Stimulated activated naive CD8-positive, alpha-beta T cell treated with anti-CD3 and anti-CD28 coated beads, Interleukin-15, amount 100 ng/mL, for 72 hours (primary cell): ENCODE measurements around the gene RETREG1.

Experiments used
- ATAC-seq: fragments of 150-1000 bp; cut with Tn5 transposase; 2 replicates; pipeline ENCODE4 v1.10.0; 2021; ENCODE audit warnings: mild to moderate bottlenecking, moderate library complexity
- DNase-seq, 2 donors: peaks; one replicate each; pipeline ENCODE4 v3.0.0; 2021 to 2022
- H3K27ac Mint-ChIP-seq, 2 donors: one replicate each; pipeline ENCODE4 v1.8.0; 2022; ENCODE audit warnings: mild to moderate bottlenecking in 2 of 2, mixed read lengths in 2 of 2, moderate library complexity in 2 of 2
- H3K27me3 Mint-ChIP-seq: one replicate; pipeline ENCODE4 v1.8.0; 2022; ENCODE audit warnings: mixed read lengths
- H3K4me1 Mint-ChIP-seq: one replicate; pipeline ENCODE4 v1.8.0; 2022; ENCODE audit warnings: mild to moderate bottlenecking, mixed read lengths
- H3K4me3 Mint-ChIP-seq, 2 donors: one replicate each; pipeline ENCODE4 v1.8.0; 2022; ENCODE audit warnings: mild to moderate bottlenecking in 2 of 2, mixed read lengths in 2 of 2, moderate library complexity in 1 of 2
- H3K9me3 Mint-ChIP-seq, 2 donors: one replicate each; pipeline ENCODE4 v1.8.0; 2022; ENCODE audit warnings: mixed read lengths in 2 of 2

The RETREG1 gene

DNA sequence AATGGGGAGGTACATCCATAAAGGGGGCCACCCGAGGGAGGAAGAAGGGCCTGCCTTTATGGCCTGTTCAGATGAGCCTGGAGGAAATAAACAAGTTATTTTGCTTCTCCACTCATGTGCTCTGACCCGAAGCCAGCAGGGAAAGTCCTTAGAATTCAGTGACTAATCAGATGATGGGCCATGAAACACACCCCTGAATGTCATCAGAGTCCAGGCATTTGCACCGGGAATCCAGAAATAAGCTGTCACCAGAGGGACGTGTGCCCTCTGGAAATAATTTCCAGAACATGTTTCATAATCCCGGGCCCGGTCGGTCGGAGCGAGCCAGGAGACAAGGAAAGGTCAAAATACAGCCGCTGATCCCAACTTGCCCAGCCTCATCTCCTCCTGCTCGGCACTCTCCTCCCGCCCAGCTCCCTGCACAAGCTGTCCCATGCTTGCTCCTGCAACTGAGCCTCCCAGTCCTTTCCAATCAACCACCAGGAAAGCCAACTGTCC lies 77.6 kb downstream of the RETREG1 start:
- Mint-ChIP-seq H3K4me1 (peaks cover 63% of the 10 kb centered on the region), H3K27ac (peak overlapping the region in 1 of 2 donors; percentile 19)

DNA sequence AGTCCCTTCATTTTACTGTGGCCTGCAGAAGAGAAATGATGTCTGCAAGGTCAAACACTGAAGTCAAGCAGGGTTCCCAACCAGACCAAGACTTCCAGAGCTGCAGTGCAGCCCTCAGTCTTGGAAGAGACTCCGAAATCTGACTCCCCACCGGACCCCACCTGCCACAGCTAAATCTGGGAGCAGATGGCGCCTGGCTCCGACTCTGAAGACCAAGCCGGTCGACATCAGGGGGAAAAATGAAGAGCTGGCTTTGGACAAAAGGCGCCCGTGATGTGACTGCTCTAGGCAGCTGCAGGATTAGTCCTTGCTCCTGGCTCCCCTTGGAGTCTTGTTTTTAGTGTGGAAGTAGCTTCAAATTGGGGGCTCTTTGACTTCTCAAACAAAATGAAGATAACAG lies 78.8 kb downstream of the RETREG1 start:
- Mint-ChIP-seq H3K4me1 (peaks cover 65% of the 10 kb centered on the region), H3K27me3 (no peaks in the 10 kb centered on the region), H3K27ac (no peak overlapping the region), H3K9me3 (no peaks in the 10 kb centered on the region), H3K4me3 (no peak overlapping the region)
- DNase-seq (no peak), ATAC-seq (no peak)

More for the DNA sequence above, 77.6 kb downstream of the RETREG1 start:
- no peak for DNase-seq
- H3K27me3 Mint-ChIP-seq = no peaks in the 10 kb centered on the region
- H3K4me3 Mint-ChIP-seq = no peak overlapping the region
- no peak for ATAC-seq
- no peaks in the 10 kb centered on the region for H3K9me3 Mint-ChIP-seq

DNA sequence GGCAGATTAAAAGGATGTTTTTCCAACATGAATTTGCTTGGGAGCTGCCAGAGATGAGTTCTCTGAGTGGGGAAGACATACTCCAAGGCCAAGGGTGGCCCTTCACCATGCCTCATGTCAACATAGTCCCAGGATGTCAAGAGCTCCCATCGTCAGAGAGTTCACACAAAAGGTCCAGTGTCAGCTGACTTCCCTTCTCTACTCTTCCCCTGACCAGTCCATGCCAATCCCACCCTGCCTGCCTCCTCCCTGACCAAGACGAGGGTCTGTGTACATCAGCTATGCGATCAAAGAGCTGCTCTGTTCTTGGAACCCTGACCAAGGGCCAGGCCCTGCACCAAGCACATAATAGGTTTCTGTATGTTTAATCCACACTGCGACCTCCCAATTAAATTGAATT lies 80.0 kb downstream of the RETREG1 start:
- Mint-ChIP-seq H3K4me1 (peaks cover 57% of the 10 kb centered on the region), H3K27ac (no peak overlapping the region), H3K27me3 (no peaks in the 10 kb centered on the region), H3K4me3 (no peak overlapping the region), H3K9me3 (no peaks in the 10 kb centered on the region)
- DNase-seq = no peak
- no peak for ATAC-seq

DNA sequence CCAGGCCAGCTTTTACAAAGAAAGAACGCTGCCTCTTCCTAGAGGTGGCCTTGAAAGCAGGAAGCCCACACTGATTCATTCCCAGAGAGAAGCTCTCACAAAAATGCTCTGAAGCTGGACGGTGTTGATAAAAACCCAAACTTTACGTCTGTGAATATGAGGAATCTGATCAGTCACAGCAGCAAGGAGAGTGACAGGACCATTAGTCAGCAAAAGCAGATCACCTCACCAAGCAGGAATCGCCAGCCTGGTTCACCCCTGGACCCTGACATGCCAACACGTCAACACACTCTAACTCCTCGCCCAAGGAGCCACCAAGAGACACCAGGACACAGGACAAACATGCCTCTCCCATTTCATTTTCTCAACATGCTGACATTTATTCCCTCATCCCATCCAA lies 80.6 kb downstream of the RETREG1 start:
- Mint-ChIP-seq H3K4me3 (no peak overlapping the region), H3K27ac (no peak overlapping the region), H3K4me1 (peaks cover 54% of the 10 kb centered on the region), H3K27me3 (no peaks in the 10 kb centered on the region), H3K9me3 (no peaks in the 10 kb centered on the region)
- DNase-seq (no peak), ATAC-seq (no peak)

DNA sequence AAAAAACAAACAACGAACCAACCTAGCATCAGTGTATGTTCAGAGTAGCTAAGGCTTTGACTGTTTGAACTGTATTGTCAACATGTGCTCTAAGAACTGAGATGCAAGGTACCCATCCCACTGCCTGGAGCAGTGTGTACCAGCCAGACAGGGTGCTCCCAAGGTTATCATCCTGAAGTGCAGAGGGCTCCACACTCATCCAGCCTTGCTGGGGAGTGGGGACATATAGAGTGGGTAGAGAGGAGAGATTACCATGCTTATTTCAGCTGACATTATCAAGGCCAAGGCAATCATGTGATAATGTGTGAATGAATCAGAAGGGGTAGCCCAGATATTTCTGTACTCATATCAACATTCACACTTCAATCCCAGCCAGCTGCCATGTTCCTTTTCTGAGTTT lies 82.5 kb downstream of the RETREG1 start:
- peaks cover 44% of the 10 kb centered on the region for H3K4me1 Mint-ChIP-seq

DNA sequence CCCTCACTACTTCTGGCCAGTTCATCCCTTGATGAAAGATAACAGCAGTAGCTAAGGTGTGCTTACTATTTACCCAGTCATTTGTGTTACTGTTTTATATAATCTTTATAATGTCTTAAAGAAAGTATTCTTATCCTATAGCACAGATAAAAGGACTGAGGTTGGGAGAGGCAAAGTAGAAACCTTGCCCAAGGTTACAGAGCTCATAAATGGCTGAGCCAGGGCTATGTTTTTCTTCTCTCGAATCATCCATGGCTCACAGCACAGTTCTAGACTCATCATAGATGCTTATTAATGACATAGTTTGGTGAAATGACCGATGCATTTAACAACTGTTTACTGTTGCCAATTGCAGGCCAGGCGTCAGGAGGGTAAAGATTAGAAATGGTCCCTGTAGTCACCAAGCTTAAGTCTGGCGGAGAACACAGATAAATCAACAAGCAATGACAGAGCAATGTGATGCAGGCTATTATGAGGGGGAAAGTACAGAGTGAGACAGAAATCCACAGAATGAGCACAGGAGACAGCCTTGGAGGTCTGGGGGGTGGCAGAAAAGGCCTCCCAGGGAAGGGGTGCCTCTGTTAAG lies 85.6 kb downstream of the RETREG1 start:
- H3K27me3 Mint-ChIP-seq = no peaks in the 10 kb centered on the region

More for the DNA sequence above, 82.5 kb downstream of the RETREG1 start:
- Mint-ChIP-seq H3K9me3 (no peaks in the 10 kb centered on the region), H3K27ac (no peak overlapping the region), H3K4me3 (no peak overlapping the region), H3K27me3 (no peaks in the 10 kb centered on the region)
- DNase-seq (no peak), ATAC-seq (no peak)

DNA sequence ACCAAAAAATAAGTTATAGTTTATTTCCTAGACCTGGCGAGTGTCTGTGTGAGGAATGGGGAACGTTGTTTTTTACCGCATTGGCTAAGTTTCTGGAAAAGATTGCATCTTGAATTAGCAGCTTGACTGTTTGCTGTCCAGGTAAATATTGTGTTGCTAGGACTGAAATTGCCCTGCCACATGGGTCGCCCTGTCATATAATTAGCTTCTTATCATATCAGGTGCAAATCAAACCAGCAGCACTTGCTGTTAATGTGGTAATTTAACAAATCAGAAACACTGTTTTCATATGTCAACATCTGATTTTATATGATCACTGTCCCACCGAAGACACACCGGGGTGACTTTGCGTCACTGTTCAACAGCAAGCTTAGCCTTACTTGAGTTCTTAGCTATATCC lies 87.5 kb downstream of the RETREG1 start:
- no peak for DNase-seq
- no peaks in the 10 kb centered on the region for H3K27me3 Mint-ChIP-seq
- no peak overlapping the region for H3K27ac Mint-ChIP-seq
- H3K4me1 Mint-ChIP-seq = peaks cover 24% of the 10 kb centered on the region
- no peak for ATAC-seq
- no peak overlapping the region for H3K4me3 Mint-ChIP-seq
- H3K9me3 Mint-ChIP-seq = no peaks in the 10 kb centered on the region

More for the DNA sequence above, 85.6 kb downstream of the RETREG1 start:
- no peaks in the 10 kb centered on the region for H3K9me3 Mint-ChIP-seq
- H3K27ac Mint-ChIP-seq = no peak overlapping the region
- ATAC-seq (no peak), DNase-seq (no peak)
- no peak overlapping the region for H3K4me3 Mint-ChIP-seq
- peaks cover 21% of the 10 kb centered on the region for H3K4me1 Mint-ChIP-seq

DNA sequence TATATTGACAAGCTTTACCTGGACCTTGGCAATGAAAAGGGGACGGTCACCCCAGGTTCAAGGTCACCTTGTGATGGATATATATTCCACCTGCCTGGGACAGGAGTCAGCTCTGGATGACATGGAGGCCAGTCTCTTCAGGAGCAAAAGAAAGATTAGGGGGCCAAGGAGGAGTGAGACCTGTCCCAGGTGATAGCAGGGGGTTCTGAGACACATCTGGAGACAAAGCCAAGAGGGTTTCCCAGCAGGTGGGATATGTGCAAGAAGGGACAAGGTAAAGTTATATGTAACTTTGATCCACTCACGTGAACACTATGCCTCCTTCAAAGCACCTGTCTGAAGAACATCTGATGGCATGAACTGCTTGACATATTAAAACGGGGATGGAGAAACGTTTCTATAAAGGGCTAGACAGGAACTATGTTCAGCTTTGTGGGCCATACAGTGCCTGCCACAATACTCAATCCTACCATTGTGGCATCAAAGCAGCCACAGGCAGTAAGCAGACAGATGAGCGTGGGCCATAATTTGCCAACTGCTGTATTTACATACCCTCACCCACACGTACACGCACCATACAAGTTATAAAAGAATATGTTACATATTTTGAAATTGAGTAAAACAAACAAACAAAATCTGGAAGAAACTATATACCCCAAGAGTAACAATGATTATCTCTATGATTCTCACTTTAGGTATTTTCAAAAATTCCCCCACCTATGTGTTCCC lies 88.3 kb downstream of the RETREG1 start:
- DNase-seq = no peak
- no peaks in the 10 kb centered on the region for H3K9me3 Mint-ChIP-seq
- H3K27me3 Mint-ChIP-seq = no peaks in the 10 kb centered on the region
- H3K4me3 Mint-ChIP-seq = no peak overlapping the region
- H3K4me1 Mint-ChIP-seq = peaks cover 28% of the 10 kb centered on the region
- no peak for ATAC-seq
- peak overlapping the region in 1 of 2 donors; percentile 29 for H3K27ac Mint-ChIP-seq

DNA sequence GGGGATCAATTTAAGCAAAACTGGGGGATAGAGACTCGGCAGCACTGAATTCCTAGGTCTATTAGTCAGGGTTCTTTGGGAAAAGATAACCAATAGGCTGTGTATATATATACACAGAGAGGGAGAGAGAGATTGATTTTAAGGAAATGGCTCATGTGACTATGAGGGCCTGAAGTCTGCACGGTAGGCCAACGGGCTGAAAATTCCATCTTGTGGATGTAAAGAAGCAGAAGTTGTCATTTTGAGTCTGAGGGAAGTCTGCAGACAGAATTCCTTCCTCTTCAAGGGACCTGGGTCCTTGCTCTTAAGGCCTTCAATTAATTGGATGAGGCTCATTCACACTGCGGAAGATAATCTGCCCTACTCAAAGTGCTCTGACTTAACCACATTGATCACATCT lies 91.1 kb downstream of the RETREG1 start:
- Mint-ChIP-seq H3K9me3 (no peaks in the 10 kb centered on the region), H3K27me3 (no peaks in the 10 kb centered on the region), H3K4me3 (no peak overlapping the region), H3K27ac (no peak overlapping the region), H3K4me1 (peaks cover 40% of the 10 kb centered on the region)
- DNase-seq = no peak
- no peak for ATAC-seq

DNA sequence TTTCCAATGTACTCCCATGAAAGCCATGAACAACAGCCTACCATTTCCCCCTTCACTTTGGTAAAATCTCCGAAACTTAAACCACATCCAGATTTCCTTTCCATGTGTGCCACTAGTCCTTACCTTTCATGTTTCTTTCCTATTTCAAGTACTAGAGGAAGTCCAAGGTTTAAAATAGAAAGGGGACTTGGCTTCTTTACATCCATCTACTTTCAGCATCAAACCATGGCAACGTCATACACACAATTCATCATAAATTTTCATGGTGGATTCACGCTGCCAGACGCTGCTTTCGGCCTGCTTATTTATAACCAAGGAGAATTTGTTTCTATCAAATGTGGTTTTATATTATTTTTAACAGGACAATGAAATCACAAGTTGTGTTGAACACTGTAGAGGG lies 92.5 kb downstream of the RETREG1 start:
- ATAC-seq = no peak
- H3K27me3 Mint-ChIP-seq = no peaks in the 10 kb centered on the region
- H3K27ac Mint-ChIP-seq = no peak overlapping the region
- H3K4me3 Mint-ChIP-seq = no peak overlapping the region
- no peak for DNase-seq
- H3K9me3 Mint-ChIP-seq = no peaks in the 10 kb centered on the region
- H3K4me1 Mint-ChIP-seq = peaks cover 48% of the 10 kb centered on the region

DNA sequence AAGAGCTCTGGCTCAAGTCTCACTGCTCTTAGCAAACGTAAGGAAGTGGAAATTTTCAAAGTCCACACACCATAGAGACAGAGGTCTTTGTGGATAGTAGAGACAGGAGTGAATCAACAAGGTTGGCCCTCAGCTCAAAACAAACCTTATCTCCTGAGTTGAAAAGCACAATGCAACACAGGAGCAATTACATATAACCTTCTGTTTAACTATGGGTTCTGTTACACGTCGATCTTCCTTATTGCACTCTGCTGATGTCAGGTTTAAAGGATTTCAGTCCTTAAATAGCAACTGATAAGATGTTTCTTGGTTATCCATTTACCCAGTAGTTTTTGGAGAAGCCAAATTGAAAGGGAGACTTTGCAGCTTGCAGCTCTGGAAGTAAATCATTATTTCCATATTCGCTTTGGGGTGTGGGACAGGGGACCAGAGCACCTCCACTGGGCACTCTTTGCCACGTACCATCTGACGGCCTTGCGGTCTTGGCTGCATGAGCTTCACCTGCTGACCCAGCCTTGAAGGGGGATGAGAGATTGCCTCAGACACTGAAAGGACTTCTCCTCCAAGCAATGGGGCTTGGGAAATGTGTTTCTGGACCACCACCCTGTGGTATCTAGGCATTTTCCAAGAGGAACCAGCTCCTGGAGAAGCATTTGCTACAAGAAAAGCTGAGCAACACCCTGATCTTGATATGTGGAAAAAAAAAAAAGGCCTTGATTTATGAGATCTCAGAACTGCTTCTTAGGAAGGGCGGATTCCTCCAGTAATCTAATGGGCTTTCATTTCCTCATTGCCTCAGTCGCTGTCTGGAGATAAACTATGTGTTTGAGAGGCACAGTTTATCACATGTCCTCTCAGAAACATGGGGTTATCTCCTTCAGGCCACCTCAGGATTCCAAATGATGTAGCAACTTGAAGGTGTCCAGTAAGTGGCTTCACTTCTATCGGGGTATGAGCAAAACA lies 95.0 kb downstream of the RETREG1 start:
- peak overlapping the region in 1 of 2 donors; percentile 64 for H3K27ac Mint-ChIP-seq
- H3K27me3 Mint-ChIP-seq = no peaks in the 10 kb centered on the region
- peaks cover 52% of the 10 kb centered on the region for H3K4me1 Mint-ChIP-seq
- DNase-seq (no peak), ATAC-seq (no peak)
- no peak overlapping the region for H3K4me3 Mint-ChIP-seq
- no peaks in the 10 kb centered on the region for H3K9me3 Mint-ChIP-seq

DNA sequence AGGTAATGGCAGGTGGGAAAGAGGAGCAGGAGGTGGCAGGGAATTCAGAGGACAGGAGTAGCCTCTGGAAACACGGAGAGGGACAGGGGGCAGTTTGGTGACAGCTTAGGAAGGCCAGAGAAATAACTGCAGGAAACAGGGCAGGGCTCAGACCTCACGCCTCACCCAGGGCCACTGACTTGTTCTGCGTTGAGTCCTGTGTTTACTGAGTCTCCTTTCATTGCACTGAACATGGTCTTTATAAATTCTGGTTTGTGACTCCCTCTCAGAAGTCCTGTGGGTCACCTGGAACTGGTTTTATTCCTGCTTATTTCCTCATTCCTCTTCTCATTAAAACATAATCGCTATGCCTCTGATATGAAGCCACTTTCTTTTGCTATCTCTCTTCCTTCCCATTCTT lies 96.0 kb downstream of the RETREG1 start:
- H3K4me3 Mint-ChIP-seq = no peak overlapping the region
- DNase-seq (no peak), ATAC-seq (no peak)
- peaks cover 57% of the 10 kb centered on the region for H3K4me1 Mint-ChIP-seq
- H3K27me3 Mint-ChIP-seq = no peaks in the 10 kb centered on the region
- H3K9me3 Mint-ChIP-seq = no peaks in the 10 kb centered on the region
- H3K27ac Mint-ChIP-seq = no peak overlapping the region

DNA sequence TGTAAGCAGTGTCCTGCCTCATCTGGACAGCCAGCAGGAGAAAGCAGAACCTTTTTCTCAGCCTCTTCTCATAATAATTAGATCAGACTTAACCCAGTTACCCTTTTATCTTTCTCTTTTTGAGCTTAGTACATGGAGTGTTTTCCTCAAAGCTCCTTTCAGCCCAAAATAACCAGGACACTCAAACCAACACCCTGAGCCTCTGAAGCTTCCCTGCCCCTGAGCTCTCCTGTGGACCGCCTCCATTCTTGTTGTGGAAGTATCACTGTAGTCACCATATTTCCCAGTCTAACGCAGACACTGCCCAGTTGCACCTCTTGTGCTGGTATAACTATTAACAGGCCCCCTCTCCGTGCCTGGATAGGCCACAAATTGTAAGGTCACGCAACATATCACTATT lies 97.4 kb downstream of the RETREG1 start:
- no peak for DNase-seq
- ATAC-seq = no peak
- Mint-ChIP-seq H3K27ac (peak overlapping the region in 1 of 2 donors; percentile 29), H3K4me1 (peaks cover 49% of the 10 kb centered on the region), H3K9me3 (no peaks in the 10 kb centered on the region), H3K27me3 (no peaks in the 10 kb centered on the region), H3K4me3 (no peak overlapping the region)

DNA sequence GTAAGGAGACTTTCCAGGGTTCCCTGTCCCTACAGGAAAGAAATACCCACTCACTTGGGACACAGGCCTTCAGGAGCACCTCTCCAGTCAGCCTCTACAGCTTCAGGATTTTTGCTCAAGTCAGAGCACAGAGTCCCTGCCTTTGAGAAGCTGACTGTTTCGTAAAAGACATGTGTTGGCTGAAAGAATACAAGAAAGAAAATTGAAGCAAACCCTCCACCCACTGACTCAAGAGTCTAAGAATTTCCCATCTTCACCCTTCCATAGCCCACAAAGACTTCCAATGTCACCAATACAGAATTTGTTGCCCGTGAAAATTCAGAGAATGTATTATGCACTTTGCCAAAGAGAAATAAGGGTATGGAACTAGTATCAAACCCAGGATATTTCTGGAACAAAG lies 98.2 kb downstream of the RETREG1 start:
- peaks cover 41% of the 10 kb centered on the region for H3K4me1 Mint-ChIP-seq
- no peak overlapping the region for H3K4me3 Mint-ChIP-seq
- ATAC-seq = no peak
- no peaks in the 10 kb centered on the region for H3K9me3 Mint-ChIP-seq
- no peak for DNase-seq
- peak overlapping the region in 1 of 2 donors; percentile 31 for H3K27ac Mint-ChIP-seq
- no peaks in the 10 kb centered on the region for H3K27me3 Mint-ChIP-seq

DNA sequence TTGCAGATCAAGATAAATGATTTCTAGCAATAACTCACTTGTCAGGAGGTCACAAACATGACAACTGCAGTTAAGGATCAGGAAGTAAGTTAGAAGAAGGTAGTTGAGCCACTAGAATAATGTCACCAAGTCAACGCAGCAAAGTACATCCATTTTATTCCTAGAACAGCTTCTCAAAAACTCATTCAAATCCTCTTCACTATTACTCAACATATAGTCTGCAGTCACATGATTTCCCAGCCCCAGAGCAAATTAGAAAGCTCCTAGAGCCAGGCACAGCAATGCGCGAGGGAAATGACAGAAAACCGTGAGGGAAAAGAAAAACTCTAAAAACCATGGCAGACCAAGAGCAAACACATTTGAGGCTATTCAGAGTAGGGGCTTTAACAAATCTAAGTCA lies 101.3 kb downstream of the RETREG1 start:
- no peak for ATAC-seq
- H3K4me3 Mint-ChIP-seq = no peak overlapping the region
- no peak for DNase-seq
- H3K27me3 Mint-ChIP-seq = no peaks in the 10 kb centered on the region
- H3K27ac Mint-ChIP-seq = no peak overlapping the region
- peaks cover 0 to 9% of the 10 kb centered on the region in 2 donors for H3K9me3 Mint-ChIP-seq
- H3K4me1 Mint-ChIP-seq = peaks cover 45% of the 10 kb centered on the region

DNA sequence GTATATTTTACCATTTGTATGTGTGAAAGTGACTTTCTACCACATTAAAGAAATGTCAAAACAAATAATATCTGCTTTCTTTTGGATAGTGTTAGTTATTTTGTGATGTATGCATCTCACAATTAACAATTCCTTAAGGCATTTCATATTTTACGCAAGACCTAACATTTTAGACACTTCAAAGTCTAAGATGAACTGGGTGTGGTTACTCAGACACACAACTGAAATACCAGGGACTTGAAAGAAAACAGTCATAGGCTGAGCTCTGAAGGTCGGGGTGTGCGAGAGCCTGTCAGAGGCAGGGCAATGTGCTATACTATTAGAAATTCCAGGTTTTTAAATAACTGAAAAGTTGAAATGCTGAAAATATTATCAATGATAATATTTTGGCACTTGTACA lies 106.7 kb downstream of the RETREG1 start:
- Mint-ChIP-seq H3K9me3 (peaks cover 0 to 18% of the 10 kb centered on the region in 2 donors), H3K27ac (no peak overlapping the region), H3K4me1 (peaks cover 46% of the 10 kb centered on the region), H3K27me3 (no peaks in the 10 kb centered on the region), H3K4me3 (no peak overlapping the region)
- DNase-seq (no peak), ATAC-seq (no peak)
